Measurements from ENCODE around the gene RGCC. TPM values are rescaled to one million over a fixed set of nuclear protein-coding genes. Genes with fewer than 3 reads are reported as not detected.

RGCC gene
- total RNA-seq, 1 experiment from 2014 or later, result 3.4 TPM

DNA sequence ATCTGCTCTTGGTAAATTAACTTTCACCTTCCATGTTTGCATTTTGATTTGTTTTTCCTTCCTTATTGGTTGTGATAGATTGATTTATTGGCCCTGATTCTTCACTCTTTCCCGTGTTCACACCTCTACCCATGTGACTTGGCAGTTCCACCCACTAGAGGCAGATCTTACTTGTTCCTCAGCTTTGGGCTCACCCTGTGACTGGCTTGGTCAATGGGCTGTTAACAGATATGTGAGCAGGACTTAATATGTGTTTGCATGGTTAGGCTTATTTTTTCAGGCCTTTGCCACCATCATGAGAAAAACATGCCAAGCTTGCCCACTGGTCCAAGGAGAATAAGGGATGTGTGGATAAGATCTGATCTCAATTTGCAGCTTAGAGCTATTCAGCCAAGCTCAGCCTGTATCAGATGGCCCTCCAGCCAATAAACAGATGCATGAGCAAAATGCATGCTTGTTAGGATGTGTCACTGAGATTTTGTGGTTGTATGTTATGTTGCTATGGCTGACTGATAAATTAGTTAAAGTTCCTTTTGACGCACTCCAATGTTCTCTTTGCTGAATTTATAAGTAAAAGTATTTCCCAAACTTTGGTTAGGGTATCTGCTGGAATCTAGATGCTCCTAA lies 48.0 kb downstream of the RGCC start:
- H3F3A ChIP-seq (ENCODE audit: insufficient read depth, low read depth), result no peaks in the 10 kb centered on the region
- POLR2A ChIA-PET (ENCODE audit: unreplicated experiment), result no interaction called here
- TF ChIP-seq EZH2 (IDR thresholded peaks at IDR 0.05; ENCODE audit: low read depth), result no peak
- no peak for TF ChIP-seq CTCF (conservative IDR thresholded peaks at IDR 0.05)
- H3K4me3 ChIP-seq, result no peak overlapping the region
- no peaks in the 10 kb centered on the region for H4K20me1 ChIP-seq (ENCODE audit: insufficient read depth)
- H3K9me2 ChIP-seq (ENCODE audit: insufficient read depth), result no peaks in the 10 kb centered on the region
- no peaks in the 10 kb centered on the region for H3K79me2 ChIP-seq (ENCODE audit: low read depth)
- no peaks in the 10 kb centered on the region for H3K9me3 ChIP-seq (ENCODE audit: insufficient read depth, low read depth)
- no peaks in the 10 kb centered on the region for H3K27me3 ChIP-seq (ENCODE audit: insufficient read depth, low read depth)
- H3K27ac ChIP-seq, result no peak overlapping the region
- no peak for DNase-seq
- H3K4me1 ChIP-seq (replicated peaks; ENCODE audit: insufficient read depth), result no peaks in the 10 kb centered on the region
- BruUV-seq (replicated peaks), result no TSS peak
- H3K4me2 ChIP-seq, result no peak overlapping the region
- intact Hi-C loops (cut with micrococcal nuclease; ENCODE audit: unreplicated experiment), result no loop called here
- H3K36me3 ChIP-seq (ENCODE audit: low read depth), result no peaks in the 10 kb centered on the region
- CTCF ChIA-PET, result no interaction called here
- no peak overlapping the region for H2AFZ ChIP-seq

- Histone ChIP-seq H3K36me3 (ENCODE audit: low read depth) (no peaks in the 10 kb centered on the region), H3K79me2 (ENCODE audit: low read depth) (no peaks in the 10 kb centered on the region), H3K27me3 (ENCODE audit: insufficient read depth, low read depth) (no peaks in the 10 kb centered on the region), H3K4me2 (no peak overlapping the region), H3F3A (ENCODE audit: insufficient read depth, low read depth) (no peaks in the 10 kb centered on the region), H3K4me3 (no peak overlapping the region), H4K20me1 (ENCODE audit: insufficient read depth) (no peaks in the 10 kb centered on the region), H3K27ac (no peak overlapping the region), H2AFZ (no peak overlapping the region), H3K9me2 (ENCODE audit: insufficient read depth) (no peaks in the 10 kb centered on the region), H3K9me3 (ENCODE audit: insufficient read depth, low read depth) (no peaks in the 10 kb centered on the region), H3K4me1 (replicated peaks; ENCODE audit: insufficient read depth) (no peaks in the 10 kb centered on the region)
- TF ChIP-seq CTCF (conservative IDR thresholded peaks at IDR 0.05) (no peak), EZH2 (IDR thresholded peaks at IDR 0.05; ENCODE audit: low read depth) (no peak)
- DNase-seq, result no peak
- intact Hi-C loops (cut with micrococcal nuclease; ENCODE audit: unreplicated experiment), result no loop called here
- POLR2A ChIA-PET (ENCODE audit: unreplicated experiment), result no interaction called here
- CTCF ChIA-PET, result no interaction called here
- BruUV-seq (replicated peaks), result no TSS peak
Measured at GRCh38 chr13:41506312-41506711, 49.0 kb downstream of the RGCC start.

GRCh38 chr13:41509971-41510370 lies 52.6 kb downstream of the RGCC start:
- H3K27ac ChIP-seq, result no peak overlapping the region
- CTCF ChIA-PET, result interaction anchor here (0.6 kb wide), 1 partner anchor 83 kb away, joined by 7 read pairs; no protein-coding TSS in a partner anchor

More at GRCh38 chr13:41509971-41510370, 52.6 kb downstream of the RGCC start:
- no peak for DNase-seq
- H3K79me2 ChIP-seq (ENCODE audit: low read depth), result no peaks in the 10 kb centered on the region
- H3K9me2 ChIP-seq (ENCODE audit: insufficient read depth), result no peaks in the 10 kb centered on the region
- POLR2A ChIA-PET (ENCODE audit: unreplicated experiment), result no interaction called here
- TF ChIP-seq CTCF (conservative IDR thresholded peaks at IDR 0.05), result no peak
- no peak overlapping the region for H3K4me2 ChIP-seq
- H3K27me3 ChIP-seq (ENCODE audit: insufficient read depth, low read depth), result no peaks in the 10 kb centered on the region
- no TSS peak for BruUV-seq (replicated peaks)
- no peaks in the 10 kb centered on the region for H3F3A ChIP-seq (ENCODE audit: insufficient read depth, low read depth)
- H4K20me1 ChIP-seq (ENCODE audit: insufficient read depth), result no peaks in the 10 kb centered on the region
- no peak overlapping the region for H3K4me3 ChIP-seq
- no peaks in the 10 kb centered on the region for H3K9me3 ChIP-seq (ENCODE audit: insufficient read depth, low read depth)
- intact Hi-C loops (cut with micrococcal nuclease; ENCODE audit: unreplicated experiment), result no loop called here
- H3K36me3 ChIP-seq (ENCODE audit: low read depth), result no peaks in the 10 kb centered on the region
- no peaks in the 10 kb centered on the region for H3K4me1 ChIP-seq (replicated peaks; ENCODE audit: insufficient read depth)
- no peak overlapping the region for H2AFZ ChIP-seq
